Skin epidermis (tissue), 12 donors: Measurements from ENCODE around the gene TNRC18.
"Not testable (repeated sequence)": the region's sequence is repeated elsewhere in the genome, so short reads cannot be mapped to it uniquely, and the experiment has no call there.

Experiments used
- H3K27ac ChIP-seq, 21 experiments: fragments of 200-600 bp; sonication (generic) in 11 of 21; one replicate each; pipeline ENCODE4 v1.5.0; 2020; ENCODE audit warnings: mild to moderate bottlenecking in 3 of 21, inconsistent platforms in 2 of 21, moderate library complexity in 2 of 21
- H3K4me3 ChIP-seq, 7 experiments: fragments of 200-600 bp; sonication (generic) in 2 of 7; one replicate each; pipeline ENCODE4 v1.5.0; 2020; ENCODE audit warnings: inconsistent platforms in 2 of 7, mild to moderate bottlenecking in 2 of 7, moderate library complexity in 1 of 7

The TNRC18 gene

GRCh38 chr7:5284304-5285281, 139.0 kb downstream of the TNRC18 start:
- Histone ChIP-seq H3K4me3 (no peak overlapping the region), H3K27ac (no peak overlapping the region)

GRCh38 chr7:5283421-5284303, 140.0 kb downstream of the TNRC18 start:
- peak overlapping the region; percentile 33 to 52 (median 42) for H3K4me3 ChIP-seq
- H3K27ac ChIP-seq: peak overlapping the region in 1 of 21 experiments; percentile 60

- Histone ChIP-seq H3K4me3 (peak within 1 kb of the TSS; percentile 33 to 52 (median 42)), H3K27ac (peak within 1 kb of the TSS in 1 of 21 experiments; percentile 60)
Observed at GRCh38 chr7:5282543-5283316, 140.9 kb downstream of the TNRC18 start, which contains the start of gene SLC29A4. SLC29A4 (plus strand) TSS chr7:5282943; CDS start chr7:5287817, 4,874 bp downstream.

- H3K4me3 ChIP-seq, H3K27ac ChIP-seq: not testable (repeated sequence)
Observed at GRCh38 chr7:5281598-5282500, 141.8 kb downstream of the TNRC18 start.

- no peak overlapping the region for H3K27ac ChIP-seq
- H3K4me3 ChIP-seq: no peak overlapping the region
Observed at GRCh38 chr7:5279734-5280133, 143.9 kb downstream of the TNRC18 start.

- no peak overlapping the region for H3K27ac ChIP-seq
- H3K4me3 ChIP-seq: no peak overlapping the region
Observed at GRCh38 chr7:5278766-5279165, 144.9 kb downstream of the TNRC18 start.

GRCh38 chr7:5276611-5277010, 147.0 kb downstream of the TNRC18 start:
- no peak overlapping the region for H3K4me3 ChIP-seq
- H3K27ac ChIP-seq: no peak overlapping the region

GRCh38 chr7:5276123-5276522, 147.5 kb downstream of the TNRC18 start:
- not testable (repeated sequence) for H3K4me3 ChIP-seq, H3K27ac ChIP-seq

GRCh38 chr7:5275510-5275909, 148.1 kb downstream of the TNRC18 start:
- not testable (repeated sequence) for H3K4me3 ChIP-seq, H3K27ac ChIP-seq

- H3K27ac ChIP-seq, H3K4me3 ChIP-seq: not testable (repeated sequence)
Observed at GRCh38 chr7:5274985-5275431, 148.6 kb downstream of the TNRC18 start.

GRCh38 chr7:5274441-5274840, 149.2 kb downstream of the TNRC18 start:
- H3K27ac ChIP-seq: no peak overlapping the region
- H3K4me3 ChIP-seq: no peak overlapping the region

- not testable (repeated sequence) for H3K27ac ChIP-seq, H3K4me3 ChIP-seq
Observed at GRCh38 chr7:5273831-5274405, 149.7 kb downstream of the TNRC18 start.

GRCh38 chr7:5270788-5271187, 152.8 kb downstream of the TNRC18 start:
- H3K4me3 ChIP-seq: no peak overlapping the region
- H3K27ac ChIP-seq: no peak overlapping the region

GRCh38 chr7:5269992-5270657, 153.5 kb downstream of the TNRC18 start:
- not testable (repeated sequence) for H3K27ac ChIP-seq, H3K4me3 ChIP-seq

GRCh38 chr7:5267829-5268228, 155.8 kb downstream of the TNRC18 start:
- H3K4me3 ChIP-seq, H3K27ac ChIP-seq: not testable (repeated sequence)

- no peak overlapping the region for H3K27ac ChIP-seq
- H3K4me3 ChIP-seq: no peak overlapping the region
Observed at GRCh38 chr7:5266191-5267028, 157.2 kb downstream of the TNRC18 start.
